Omental fat pad (tissue), 4 donors: ENCODE results near the gene EPS8. TPM values are rescaled to one million over a fixed set of nuclear protein-coding genes. Genes with fewer than 3 reads are reported as not detected.

ENCODE experiments used
- ATAC-seq: fragments of 150-250 bp; one replicate; pipeline ENCODE4 v1.9.1; 2016; ENCODE audit warnings: mild to moderate bottlenecking, moderate library complexity; ENCODE audit not compliant: low FRiP score
- DNase-seq: peaks from one replicate; pipeline ENCODE4 v3.0.0-alpha.2; 2019; ENCODE audit warnings: low spot score
- total RNA-seq, 4 donors: library from RNA; depleted of rRNA; stranded (reverse); fragments of >200 nt; gene quantifications; one replicate each; pipeline ENCODE4 v1.1.0, GENCODE V29; 2016
- TF ChIP-seq, protein P1 (sequence below), 3 donors: fragments of 450-650 bp; IDR thresholded peaks; one replicate each; pipeline ENCODE4 v1.5.1; 2016 to 2017; ENCODE audit warnings: antibody characterized with exemption in 3 of 3, mild to moderate bottlenecking in 3 of 3, moderate library complexity in 2 of 3

Gene EPS8
- total RNA-seq, 4 donors from 2014 or later: 181 to 354 (median 226) TPM

DNA sequence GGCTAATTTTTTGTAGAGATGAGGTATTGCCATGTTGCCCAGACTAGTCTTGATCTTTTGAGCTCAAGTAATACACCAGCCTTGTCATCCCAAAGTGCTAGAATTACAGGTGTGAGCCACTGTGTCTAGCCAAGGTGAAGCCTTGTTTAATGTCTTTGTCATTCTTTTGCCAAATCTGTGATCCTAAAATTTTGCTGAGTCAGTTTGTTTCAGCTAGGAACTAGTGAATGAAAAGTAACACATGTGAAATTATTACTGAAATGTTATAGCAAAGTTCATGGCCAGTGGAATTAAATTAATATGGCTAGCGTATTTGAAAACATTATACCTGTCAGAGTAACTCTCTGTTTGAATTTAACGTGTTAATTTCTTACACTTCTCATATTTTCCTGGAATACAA is 26.5 kb upstream of the EPS8 start:
- TF ChIP-seq, protein P1, sequence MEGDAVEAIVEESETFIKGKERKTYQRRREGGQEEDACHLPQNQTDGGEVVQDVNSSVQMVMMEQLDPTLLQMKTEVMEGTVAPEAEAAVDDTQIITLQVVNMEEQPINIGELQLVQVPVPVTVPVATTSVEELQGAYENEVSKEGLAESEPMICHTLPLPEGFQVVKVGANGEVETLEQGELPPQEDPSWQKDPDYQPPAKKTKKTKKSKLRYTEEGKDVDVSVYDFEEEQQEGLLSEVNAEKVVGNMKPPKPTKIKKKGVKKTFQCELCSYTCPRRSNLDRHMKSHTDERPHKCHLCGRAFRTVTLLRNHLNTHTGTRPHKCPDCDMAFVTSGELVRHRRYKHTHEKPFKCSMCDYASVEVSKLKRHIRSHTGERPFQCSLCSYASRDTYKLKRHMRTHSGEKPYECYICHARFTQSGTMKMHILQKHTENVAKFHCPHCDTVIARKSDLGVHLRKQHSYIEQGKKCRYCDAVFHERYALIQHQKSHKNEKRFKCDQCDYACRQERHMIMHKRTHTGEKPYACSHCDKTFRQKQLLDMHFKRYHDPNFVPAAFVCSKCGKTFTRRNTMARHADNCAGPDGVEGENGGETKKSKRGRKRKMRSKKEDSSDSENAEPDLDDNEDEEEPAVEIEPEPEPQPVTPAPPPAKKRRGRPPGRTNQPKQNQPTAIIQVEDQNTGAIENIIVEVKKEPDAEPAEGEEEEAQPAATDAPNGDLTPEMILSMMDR (IDR thresholded peaks at IDR 0.05): no peak
- DNase-seq (no peak), ATAC-seq (no peak)

DNA sequence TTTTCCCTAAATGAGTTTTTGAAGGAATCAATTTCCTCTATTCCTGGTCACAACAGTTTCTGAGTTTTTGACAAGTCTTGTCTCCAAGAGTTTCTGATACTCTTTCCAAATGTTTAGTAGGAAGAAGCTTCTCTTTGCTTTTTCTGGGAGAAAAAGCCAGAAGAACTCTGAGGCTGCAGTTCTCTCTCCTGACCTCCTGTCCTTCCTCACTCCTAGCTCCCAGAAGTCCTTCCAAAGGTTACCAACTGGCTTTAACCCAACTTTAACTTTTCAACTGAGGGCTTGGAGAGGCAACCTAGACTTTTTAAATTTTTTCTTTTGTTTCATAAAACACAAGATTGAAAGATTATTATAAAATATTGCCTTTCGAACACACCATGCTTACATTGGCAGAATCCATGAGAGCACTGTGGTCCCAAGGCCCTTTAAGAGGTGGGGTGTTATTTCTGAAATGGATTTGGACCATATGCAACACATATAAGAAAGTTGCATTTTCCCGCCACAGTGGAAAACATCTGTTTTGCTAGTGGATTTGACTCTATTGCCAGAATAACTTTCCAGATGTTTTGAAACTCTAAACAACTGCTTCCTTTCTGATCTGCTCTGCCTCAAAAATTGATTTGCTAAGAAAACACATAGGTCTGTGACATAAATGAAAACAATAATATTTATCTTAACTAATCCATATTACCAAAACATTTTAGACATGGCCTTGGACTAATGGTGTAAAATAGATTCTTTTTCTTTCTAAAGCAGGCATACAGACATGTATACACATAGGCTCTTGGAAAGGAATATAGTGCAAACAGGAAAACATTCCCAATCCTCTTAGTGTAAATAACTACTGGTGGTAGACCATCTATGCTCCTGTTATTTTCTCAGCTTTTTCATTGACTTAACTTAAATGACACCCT is 22.3 kb upstream of the EPS8 start:
- TF ChIP-seq, protein P1 (IDR thresholded peaks at IDR 0.05): no peak
- DNase-seq: no peak
- ATAC-seq: no peak

DNA sequence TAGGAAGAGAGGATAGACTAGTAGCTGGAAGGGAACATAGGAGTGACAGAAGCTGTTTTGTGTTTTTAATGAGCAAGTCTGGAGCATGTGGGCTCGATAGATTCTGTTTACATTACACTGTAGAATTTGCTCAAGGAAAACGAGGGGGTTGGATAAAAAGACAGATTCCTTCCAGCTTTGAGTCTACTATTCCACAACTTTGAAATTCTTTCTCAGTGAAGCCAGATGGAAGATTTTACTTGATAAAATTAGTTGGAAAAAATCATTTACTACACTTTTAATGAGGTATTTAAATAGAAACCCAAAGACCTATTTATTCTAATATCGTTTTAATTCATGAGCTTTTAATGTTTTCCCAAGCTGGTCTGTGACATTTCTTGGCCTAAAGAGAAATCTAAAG is 19.5 kb upstream of the EPS8 start:
- no peak for DNase-seq
- no peak for ATAC-seq
- TF ChIP-seq, protein P1 (IDR thresholded peaks at IDR 0.05): no peak

DNA sequence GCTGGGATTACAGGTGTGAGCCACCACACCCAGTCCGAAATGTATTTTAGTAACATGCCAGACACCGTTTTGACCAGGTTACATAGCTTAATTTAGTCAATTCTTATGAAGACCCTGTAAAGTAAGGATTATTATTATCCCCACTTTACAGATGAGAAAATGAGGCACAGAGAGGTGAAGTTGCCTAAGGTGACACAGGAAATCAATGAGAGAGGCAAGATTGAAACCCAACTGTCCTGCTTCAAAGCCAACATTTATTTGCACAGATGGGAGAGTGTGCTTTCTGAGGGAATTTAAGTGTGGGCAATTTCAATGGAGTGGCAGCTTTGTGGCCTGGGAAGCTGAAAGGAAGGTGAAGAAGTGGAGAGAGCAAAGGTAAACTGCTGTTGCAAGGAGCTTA is 19.1 kb upstream of the EPS8 start:
- TF ChIP-seq, protein P1 (IDR thresholded peaks at IDR 0.05): no peak
- ATAC-seq (no peak), DNase-seq (no peak)

DNA sequence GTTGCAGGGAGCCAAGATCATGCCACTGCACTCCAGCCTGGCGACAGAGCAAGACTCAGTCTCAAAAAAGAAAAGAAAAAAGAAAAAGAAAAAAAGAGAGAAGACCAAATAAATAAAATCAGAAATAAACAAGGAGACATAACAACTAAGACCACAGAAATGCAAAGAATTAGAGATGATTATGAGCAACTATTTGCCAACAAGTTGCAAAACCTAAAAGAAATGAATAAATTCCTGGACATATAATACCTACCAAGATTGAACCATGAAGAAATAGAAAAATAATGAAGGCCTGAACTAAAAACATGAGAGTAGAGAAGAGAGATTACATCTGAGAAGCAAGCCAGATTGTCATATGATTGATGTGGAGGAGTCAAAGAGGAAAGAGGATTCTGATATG is 17.6 kb upstream of the EPS8 start:
- ATAC-seq (no peak), DNase-seq (no peak)
- TF ChIP-seq, protein P1 (IDR thresholded peaks at IDR 0.05): no peak

DNA sequence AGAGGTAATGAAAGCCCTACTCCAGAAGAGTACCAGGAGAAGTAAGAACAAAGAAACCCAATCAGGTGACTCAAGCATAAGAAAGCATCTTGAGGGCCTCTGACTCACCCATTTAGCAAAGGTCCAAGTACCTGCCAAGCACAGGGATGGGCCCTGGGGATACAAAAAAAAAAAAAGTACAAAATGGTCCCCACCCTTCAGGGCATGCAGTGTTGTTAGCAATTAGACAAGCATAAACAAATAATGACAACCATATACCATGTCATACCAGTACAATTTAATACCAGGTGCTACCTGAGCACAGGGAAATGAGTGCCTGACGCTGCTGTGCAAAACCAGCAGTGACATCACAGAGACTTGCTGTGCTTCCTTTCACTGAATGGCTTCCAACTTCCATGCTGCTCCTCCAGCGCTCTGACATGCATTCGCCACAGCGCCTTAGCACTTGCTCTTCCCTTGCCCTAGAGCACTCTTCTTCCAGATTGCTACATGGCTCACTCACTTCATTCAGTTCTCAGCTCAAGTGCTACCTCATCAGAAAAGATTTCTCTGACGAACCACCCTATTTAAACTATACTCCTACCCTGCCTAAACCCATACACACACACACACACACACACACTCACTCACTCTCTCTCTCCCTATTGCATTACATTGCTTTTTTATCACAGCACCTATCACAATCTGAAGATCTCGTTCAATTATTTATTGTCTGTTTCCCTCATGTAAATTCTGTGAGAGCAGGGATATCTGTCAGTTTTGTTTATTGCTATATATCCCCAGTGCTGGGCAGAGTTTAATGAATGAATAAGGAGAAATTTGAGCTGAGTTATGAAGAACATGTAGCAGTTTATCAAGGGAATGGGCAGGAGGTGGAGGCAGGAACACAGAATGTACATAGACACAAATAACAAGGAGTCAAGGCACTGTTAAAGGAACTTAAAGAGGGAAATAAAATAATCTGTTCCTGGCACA is 12.9 kb upstream of the EPS8 start:
- TF ChIP-seq, protein P1 (IDR thresholded peaks at IDR 0.05): no peak
- no peak for DNase-seq
- ATAC-seq: no peak
